Prostate gland (tissue), 2 donors: ENCODE measurements around the gene PTRHD1. TPM values are rescaled to one million over a fixed set of nuclear protein-coding genes. Genes with fewer than 3 reads are reported as not detected.
A peak's percentile ranks its signal among the peaks of the same experiment; 100 is the strongest.

Experiments used
- DNase-seq: peaks from one replicate; pipeline ENCODE4 v3.0.0-alpha.2; 2019; ENCODE audit warnings: low spot score
- H3K27ac ChIP-seq, 2 donors: fragments of 200-600 bp; sonication (generic); 2 replicates each; pipeline ENCODE4 v1.5.1; 2017 to 2019
- H3K27me3 ChIP-seq: fragments of 200-600 bp; sonication (generic); replicated peaks from 2 replicates; pipeline ENCODE4 v1.5.1; 2019; ENCODE audit not compliant: insufficient read depth
- H3K36me3 ChIP-seq, 2 donors: fragments of 200-600 bp; sonication (generic); 1 replicate in 1 of 2; 2 replicates in 1 of 2; pipeline versions ENCODE4 v1.5.1 to v1.8.1; 2017 to 2019
- H3K4me1 ChIP-seq: fragments of 200-600 bp; sonication (generic); replicated peaks from 2 replicates; pipeline ENCODE4 v1.5.1; 2019
- H3K4me3 ChIP-seq, 2 donors: fragments of 200-600 bp; sonication (generic); 2 replicates each; pipeline ENCODE4 v1.5.1; 2017 to 2019
- H3K9me3 ChIP-seq: fragments of 200-600 bp; sonication (generic); 2 replicates; pipeline ENCODE4 v1.5.1; 2017
- POLR2A ChIP-seq: fragments of 450-650 bp; IDR thresholded peaks from one replicate; pipeline ENCODE4 v1.6.1; 2016; ENCODE audit warnings: antibody characterized with exemption, mild to moderate bottlenecking
- POLR2AphosphoS5 ChIP-seq: sonication (generic); formaldehyde crosslinking; IDR thresholded peaks from one replicate; pipeline ENCODE4 v1.6.1; 2017; ENCODE audit warnings: antibody characterized with exemption
- WGBS: methylation state at CpG from one replicate; pipeline ENCODE4 v1.1.5; 2018; 5-methylcytosine and 5-hydroxymethylcytosine counted together
- intact Hi-C: fragments of 100-400 bp; cut with DNase I; formaldehyde crosslinking; loops from one replicate; pipeline ENCODE4 v1.14.2; 2022
- total RNA-seq, 2 donors: library from RNA; depleted of rRNA; stranded (reverse); fragments of >200 nt; gene quantifications; one replicate each; pipeline ENCODE4 v1.1.0, GENCODE V29; 2016
- TF ChIP-seq, protein P1 (sequence below), 4 experiments: fragments of 200-600 bp in 2 of 4; fragments of 450-650 bp in 2 of 4; sonication (generic) in 2 of 4; IDR thresholded peaks; 1 replicate in 3 of 4; 2 replicates in 1 of 4; pipeline ENCODE4 v1.5.1; 2016 to 2019; ENCODE audit warnings: antibody characterized with exemption in 4 of 4, mild to moderate bottlenecking in 2 of 4, moderate library complexity in 2 of 4

The PTRHD1 gene
- total RNA-seq, 2 donors from 2014 or later = 33.9 to 38.6 TPM

DNA sequence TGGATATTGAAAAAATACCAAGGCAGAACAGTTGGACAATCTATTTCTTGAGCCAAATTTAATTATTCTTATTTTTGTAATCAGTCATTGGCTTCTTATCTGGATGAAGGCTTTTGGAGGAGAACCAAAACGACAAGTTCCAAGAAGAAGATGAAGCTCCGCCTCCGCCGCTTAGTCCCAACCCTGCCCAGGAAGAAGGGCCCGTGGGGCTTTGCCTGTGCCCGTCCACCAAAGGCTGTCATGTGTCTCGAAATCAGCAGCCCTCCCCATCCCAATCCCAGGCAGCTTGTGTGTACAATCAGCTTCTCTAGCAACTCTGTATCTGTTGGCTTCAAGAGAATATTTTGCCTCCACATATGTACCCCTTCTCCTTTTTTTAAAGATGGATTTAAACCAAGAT is 24.6 kb downstream of the PTRHD1 start:
- TF ChIP-seq, protein P1, sequence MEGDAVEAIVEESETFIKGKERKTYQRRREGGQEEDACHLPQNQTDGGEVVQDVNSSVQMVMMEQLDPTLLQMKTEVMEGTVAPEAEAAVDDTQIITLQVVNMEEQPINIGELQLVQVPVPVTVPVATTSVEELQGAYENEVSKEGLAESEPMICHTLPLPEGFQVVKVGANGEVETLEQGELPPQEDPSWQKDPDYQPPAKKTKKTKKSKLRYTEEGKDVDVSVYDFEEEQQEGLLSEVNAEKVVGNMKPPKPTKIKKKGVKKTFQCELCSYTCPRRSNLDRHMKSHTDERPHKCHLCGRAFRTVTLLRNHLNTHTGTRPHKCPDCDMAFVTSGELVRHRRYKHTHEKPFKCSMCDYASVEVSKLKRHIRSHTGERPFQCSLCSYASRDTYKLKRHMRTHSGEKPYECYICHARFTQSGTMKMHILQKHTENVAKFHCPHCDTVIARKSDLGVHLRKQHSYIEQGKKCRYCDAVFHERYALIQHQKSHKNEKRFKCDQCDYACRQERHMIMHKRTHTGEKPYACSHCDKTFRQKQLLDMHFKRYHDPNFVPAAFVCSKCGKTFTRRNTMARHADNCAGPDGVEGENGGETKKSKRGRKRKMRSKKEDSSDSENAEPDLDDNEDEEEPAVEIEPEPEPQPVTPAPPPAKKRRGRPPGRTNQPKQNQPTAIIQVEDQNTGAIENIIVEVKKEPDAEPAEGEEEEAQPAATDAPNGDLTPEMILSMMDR (IDR thresholded peaks at IDR 0.05) = no peak
- TF ChIP-seq POLR2A (no peak), POLR2AphosphoS5 (no peak)
- 81% methylated on average over 7 of the region's 7 CpGs for WGBS
- Histone ChIP-seq H3K27me3 (no peaks in the 10 kb centered on the region), H3K9me3 (no peaks in the 10 kb centered on the region), H3K4me3 (no peak overlapping the region), H3K27ac (no peak overlapping the region), H3K4me1 (no peaks in the 10 kb centered on the region), H3K36me3 (no peaks in the 10 kb centered on the region)
- no peak for DNase-seq
- intact Hi-C loops = no loop called here

DNA sequence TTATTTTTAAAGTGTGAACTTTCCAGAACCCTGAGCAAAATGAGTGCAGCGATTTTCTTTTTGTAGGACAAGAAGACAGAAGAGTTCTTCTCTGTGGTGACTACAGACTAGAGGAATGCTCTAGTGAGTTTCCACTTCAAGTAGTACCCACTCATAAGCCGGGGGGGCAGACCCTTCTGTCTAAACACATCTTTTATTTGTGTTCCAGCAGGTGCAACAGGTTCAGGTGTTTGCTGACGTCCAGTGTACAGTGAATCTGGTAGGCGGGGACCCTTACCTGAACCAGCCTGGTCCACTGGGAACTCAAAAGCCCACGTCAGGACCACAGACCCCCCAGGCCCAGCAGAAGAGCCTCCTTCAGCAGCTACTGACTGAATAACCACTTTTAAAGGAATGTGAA is 25.2 kb downstream of the PTRHD1 start:
- TF ChIP-seq, protein P1 (IDR thresholded peaks at IDR 0.05) = no peak
- no peak for TF ChIP-seq POLR2A
- no peak for TF ChIP-seq POLR2AphosphoS5
- DNase-seq = peak; percentile 5
- Histone ChIP-seq H3K36me3 (no peaks in the 10 kb centered on the region), H3K27me3 (no peaks in the 10 kb centered on the region), H3K27ac (no peak overlapping the region), H3K9me3 (no peaks in the 10 kb centered on the region), H3K4me3 (no peak overlapping the region), H3K4me1 (no peaks in the 10 kb centered on the region)
- intact Hi-C loops = no loop called here
- WGBS = 58% methylated on average over 5 of the region's 5 CpGs

DNA sequence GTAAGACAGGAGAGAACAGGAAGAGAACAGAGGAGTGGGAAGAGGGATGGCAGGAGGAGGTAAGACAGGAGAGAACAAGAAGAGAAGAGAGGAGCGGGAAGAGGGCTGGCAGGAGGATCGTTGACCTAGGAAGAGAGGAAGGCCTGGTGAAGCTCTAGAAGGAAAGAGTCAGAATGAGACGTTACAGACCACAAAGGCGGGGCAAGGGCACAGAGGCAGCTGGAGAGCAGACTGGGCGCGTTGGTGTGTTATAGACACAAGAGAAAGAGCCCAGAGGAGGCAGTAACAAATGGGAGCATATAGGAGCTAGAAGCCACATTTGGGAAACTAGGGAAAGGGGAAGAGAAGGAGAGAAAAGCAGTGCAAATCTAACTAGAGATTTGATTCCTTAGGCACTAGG is 26.6 kb downstream of the PTRHD1 start:
- WGBS = 80% methylated on average over 6 of the region's 6 CpGs
- TF ChIP-seq POLR2AphosphoS5 (no peak), POLR2A (no peak)
- TF ChIP-seq, protein P1 (IDR thresholded peaks at IDR 0.05) = no peak
- intact Hi-C loops = no loop called here
- Histone ChIP-seq H3K36me3 (no peaks in the 10 kb centered on the region), H3K4me1 (no peaks in the 10 kb centered on the region), H3K27me3 (no peaks in the 10 kb centered on the region), H3K4me3 (no peak overlapping the region), H3K27ac (no peak overlapping the region), H3K9me3 (no peaks in the 10 kb centered on the region)
- no peak for DNase-seq

DNA sequence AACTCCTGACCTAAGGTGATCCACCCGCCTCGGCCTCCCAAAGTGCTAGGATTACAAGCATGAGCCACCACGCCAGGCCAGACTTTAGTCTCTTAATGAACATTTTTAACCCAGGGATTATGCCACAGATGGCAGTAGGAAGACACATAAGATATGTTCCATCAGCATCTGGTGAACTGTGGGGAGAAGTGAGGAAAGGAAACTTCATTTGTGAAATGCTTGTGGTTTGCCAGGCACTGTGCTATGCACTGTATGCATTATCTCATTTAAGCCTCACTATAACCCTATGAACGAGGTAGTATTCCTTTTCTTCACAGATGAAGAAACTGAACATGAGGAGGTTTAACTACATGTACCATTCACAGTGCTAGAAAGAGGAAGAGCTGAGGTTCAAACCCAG is 29.3 kb downstream of the PTRHD1 start:
- no peak overlapping the region for H3K4me3 ChIP-seq
- H3K4me1 ChIP-seq = no peaks in the 10 kb centered on the region
- intact Hi-C loops = no loop called here
- TF ChIP-seq, protein P1 (IDR thresholded peaks at IDR 0.05) = no peak
- no peak for TF ChIP-seq POLR2AphosphoS5
- no peak for TF ChIP-seq POLR2A
- no peaks in the 10 kb centered on the region for H3K36me3 ChIP-seq
- 94% methylated on average over 4 of the region's 4 CpGs for WGBS
- H3K9me3 ChIP-seq = no peaks in the 10 kb centered on the region
- no peak overlapping the region for H3K27ac ChIP-seq
- no peaks in the 10 kb centered on the region for H3K27me3 ChIP-seq
- no peak for DNase-seq

DNA sequence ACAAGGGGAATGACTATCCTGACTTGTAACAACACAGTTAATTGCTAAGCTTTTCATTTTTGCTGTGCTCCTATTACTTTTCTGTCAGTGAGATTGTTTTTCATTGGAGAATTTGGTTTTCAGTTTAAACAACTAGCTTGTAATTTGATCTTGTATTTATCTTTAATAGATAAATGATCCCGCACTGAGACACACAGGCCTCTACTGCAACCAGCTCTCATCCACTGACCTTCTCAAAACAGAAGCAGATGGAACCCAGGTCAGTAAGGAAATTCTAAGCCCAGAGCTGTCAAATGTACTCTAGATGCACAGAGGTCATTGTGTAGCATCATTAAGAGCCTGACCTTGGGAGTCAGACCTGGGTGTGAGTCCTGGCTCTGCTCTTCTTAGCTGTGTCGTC is 30.7 kb downstream of the PTRHD1 start:
- Histone ChIP-seq H3K9me3 (no peaks in the 10 kb centered on the region), H3K4me3 (no peak overlapping the region), H3K27me3 (no peaks in the 10 kb centered on the region), H3K27ac (no peak overlapping the region), H3K36me3 (no peaks in the 10 kb centered on the region), H3K4me1 (no peaks in the 10 kb centered on the region)
- 54% methylated on average over 2 of the region's 2 CpGs for WGBS
- no peak for DNase-seq
- intact Hi-C loops = no loop called here
- TF ChIP-seq POLR2AphosphoS5 (no peak), POLR2A (no peak)
- TF ChIP-seq, protein P1 (IDR thresholded peaks at IDR 0.05) = no peak
